ENCODE data around the gene PRR15L.
"Not testable (repeated sequence)": the region's sequence is repeated elsewhere in the genome, so short reads cannot be mapped to it uniquely, and the experiment has no call there.

Gene PRR15L

GRCh38 chr17:47993964-47994363 lies 36.3 kb upstream of the PRR15L start:
- Histone ChIP-seq H3K36me3 (ENCODE audit: insufficient read depth, insufficient read length, low read length) (no peaks in the 10 kb centered on the region), H3K4me1 (ENCODE audit: insufficient read depth, insufficient read length) (peaks cover 30% of the 10 kb centered on the region), H3K9ac (ENCODE audit: insufficient read length, low read depth) (no peak overlapping the region), H3K9me3 (ENCODE audit: insufficient read depth, low read length) (no peaks in the 10 kb centered on the region), H3K27me3 (ENCODE audit: insufficient read depth, insufficient read length) (no peaks in the 10 kb centered on the region), H3K4me3 (ENCODE audit: insufficient read length, low read depth) (no peak overlapping the region)
- no peak for DNase-seq (ENCODE audit: low read depth, low spot score)
- TF ChIP-seq ZNF274 (IDR thresholded peaks at IDR 0.05; ENCODE audit: low read depth, low read length) = no peak
- no peak for TF ChIP-seq SUZ12 (IDR thresholded peaks at IDR 0.05; ENCODE audit: extremely low read depth, insufficient read depth, insufficient read length)

GRCh38 chr17:47993031-47993564 lies 35.4 kb upstream of the PRR15L start:
- Histone ChIP-seq H3K4me3 (ENCODE audit: insufficient read length, low read depth) (no peak overlapping the region), H3K9ac (ENCODE audit: insufficient read length, low read depth) (peak overlapping the region; percentile 13), H3K36me3 (ENCODE audit: insufficient read depth, insufficient read length, low read length) (no peaks in the 10 kb centered on the region), H3K27me3 (ENCODE audit: insufficient read depth, insufficient read length) (no peaks in the 10 kb centered on the region), H3K9me3 (ENCODE audit: insufficient read depth, low read length) (no peaks in the 10 kb centered on the region), H3K4me1 (ENCODE audit: insufficient read depth, insufficient read length) (peaks cover 29% of the 10 kb centered on the region)
- no peak for DNase-seq (ENCODE audit: low read depth, low spot score)
- TF ChIP-seq SUZ12 (IDR thresholded peaks at IDR 0.05; ENCODE audit: extremely low read depth, insufficient read depth, insufficient read length) (no peak), ZNF274 (IDR thresholded peaks at IDR 0.05; ENCODE audit: low read depth, low read length) (no peak), YY1 (IDR thresholded peaks at IDR 0.05; ENCODE audit: insufficient read depth, insufficient read length) (no peak)

- no peaks in the 10 kb centered on the region for H3K9me3 ChIP-seq (ENCODE audit: insufficient read depth, low read length)
- peaks cover 31% of the 10 kb centered on the region for H3K4me1 ChIP-seq (ENCODE audit: insufficient read depth, insufficient read length)
- H3K27me3 ChIP-seq (ENCODE audit: insufficient read depth, insufficient read length) = no peaks in the 10 kb centered on the region
- no peaks in the 10 kb centered on the region for H3K36me3 ChIP-seq (ENCODE audit: insufficient read depth, insufficient read length, low read length)
- no peak overlapping the region for H3K9ac ChIP-seq (ENCODE audit: insufficient read length, low read depth)
- no peak for TF ChIP-seq ZNF274 (IDR thresholded peaks at IDR 0.05; ENCODE audit: low read depth, low read length)
- no peak for DNase-seq (ENCODE audit: low read depth, low spot score)
- no peak overlapping the region for H3K4me3 ChIP-seq (ENCODE audit: insufficient read length, low read depth)
These were observed 34.5 kb upstream of the PRR15L start for GRCh38 chr17:47992216-47992615.

- Histone ChIP-seq H3K4me3 (ENCODE audit: insufficient read length, low read depth) (peak overlapping the region; percentile 1), H3K36me3 (ENCODE audit: insufficient read depth, insufficient read length, low read length) (no peaks in the 10 kb centered on the region), H3K9ac (ENCODE audit: insufficient read length, low read depth) (peak overlapping the region; percentile 15), H3K27me3 (ENCODE audit: insufficient read depth, insufficient read length) (no peaks in the 10 kb centered on the region), H3K9me3 (ENCODE audit: insufficient read depth, low read length) (no peaks in the 10 kb centered on the region), H3K4me1 (ENCODE audit: insufficient read depth, insufficient read length) (peaks cover 32% of the 10 kb centered on the region)
- no peak for TF ChIP-seq SUZ12 (IDR thresholded peaks at IDR 0.05; ENCODE audit: extremely low read depth, insufficient read depth, insufficient read length)
- no peak for TF ChIP-seq YY1 (IDR thresholded peaks at IDR 0.05; ENCODE audit: insufficient read depth, insufficient read length)
- no peak for TF ChIP-seq ZNF274 (IDR thresholded peaks at IDR 0.05; ENCODE audit: low read depth, low read length)
- DNase-seq (ENCODE audit: low read depth, low spot score) = no peak
These were observed 33.5 kb upstream of the PRR15L start for GRCh38 chr17:47990962-47991731.

- Histone ChIP-seq H3K9me3 (ENCODE audit: insufficient read depth, low read length) (no peaks in the 10 kb centered on the region), H3K27me3 (ENCODE audit: insufficient read depth, insufficient read length) (no peaks in the 10 kb centered on the region), H3K4me3 (ENCODE audit: insufficient read length, low read depth) (no peak overlapping the region), H3K9ac (ENCODE audit: insufficient read length, low read depth) (no peak overlapping the region), H3K36me3 (ENCODE audit: insufficient read depth, insufficient read length, low read length) (peaks cover 3% of the 10 kb centered on the region), H3K4me1 (ENCODE audit: insufficient read depth, insufficient read length) (peaks cover 19% of the 10 kb centered on the region)
- TF ChIP-seq YY1 (IDR thresholded peaks at IDR 0.05; ENCODE audit: insufficient read depth, insufficient read length) (no peak), SUZ12 (IDR thresholded peaks at IDR 0.05; ENCODE audit: extremely low read depth, insufficient read depth, insufficient read length) (no peak), ZNF274 (IDR thresholded peaks at IDR 0.05; ENCODE audit: low read depth, low read length) (no peak)
- DNase-seq (ENCODE audit: low read depth, low spot score) = no peak
These were observed 32.0 kb upstream of the PRR15L start for GRCh38 chr17:47989700-47990099.

- TF ChIP-seq SUZ12 (IDR thresholded peaks at IDR 0.05; ENCODE audit: extremely low read depth, insufficient read depth, insufficient read length) (no peak), YY1 (IDR thresholded peaks at IDR 0.05; ENCODE audit: insufficient read depth, insufficient read length) (no peak), ZNF274 (IDR thresholded peaks at IDR 0.05; ENCODE audit: low read depth, low read length) (no peak)
- H3K4me1 ChIP-seq (ENCODE audit: insufficient read depth, insufficient read length) = peaks cover 15% of the 10 kb centered on the region
These were observed 31.5 kb upstream of the PRR15L start for GRCh38 chr17:47989159-47989558.

GRCh38 chr17:47988445-47988844 lies 30.8 kb upstream of the PRR15L start:
- H3K27me3 ChIP-seq (ENCODE audit: insufficient read depth, insufficient read length); DNase-seq (ENCODE audit: low read depth, low spot score); H3K36me3 ChIP-seq (ENCODE audit: insufficient read depth, insufficient read length, low read length); H3K9ac ChIP-seq (ENCODE audit: insufficient read length, low read depth); H3K4me3 ChIP-seq (ENCODE audit: insufficient read length, low read depth); H3K9me3 ChIP-seq (ENCODE audit: insufficient read depth, low read length): not testable (repeated sequence)
- peaks cover 14% of the 10 kb centered on the region for H3K4me1 ChIP-seq (ENCODE audit: insufficient read depth, insufficient read length)

More at GRCh38 chr17:47989159-47989558, 31.5 kb upstream of the PRR15L start:
- Histone ChIP-seq H3K36me3 (ENCODE audit: insufficient read depth, insufficient read length, low read length) (peaks cover 5% of the 10 kb centered on the region), H3K4me3 (ENCODE audit: insufficient read length, low read depth) (no peak overlapping the region), H3K9ac (ENCODE audit: insufficient read length, low read depth) (no peak overlapping the region), H3K27me3 (ENCODE audit: insufficient read depth, insufficient read length) (no peaks in the 10 kb centered on the region), H3K9me3 (ENCODE audit: insufficient read depth, low read length) (no peaks in the 10 kb centered on the region)
- DNase-seq (ENCODE audit: low read depth, low spot score) = no peak
